Transverse colon (tissue), 4 donors: ENCODE measurements around the gene ITGA11. TPM values are rescaled to one million over a fixed set of nuclear protein-coding genes. Genes with fewer than 3 reads are reported as not detected.

ENCODE experiments used
- DNase-seq: peaks from one replicate; pipeline ENCODE4 v3.0.0-alpha.2; 2019
- H3K27ac ChIP-seq, 4 donors: fragments of 200-600 bp; sonication (generic); 2 replicates each; pipeline ENCODE4 v1.5.1; 2016 to 2018; ENCODE audit warnings: inconsistent platforms in 4 of 4
- H3K27me3 ChIP-seq: fragments of 200-600 bp; sonication (generic); 2 replicates; pipeline ENCODE4 v1.5.1; 2017; ENCODE audit warnings: inconsistent platforms
- H3K36me3 ChIP-seq, 4 donors: fragments of 200-600 bp; sonication (generic); 2 replicates each; pipeline ENCODE4 v1.5.1; 2017 to 2019; ENCODE audit warnings: inconsistent platforms in 4 of 4
- H3K4me1 ChIP-seq, 4 donors: fragments of 200-600 bp; sonication (generic); 2 replicates each; pipeline ENCODE4 v1.5.1; 2017 to 2020; ENCODE audit warnings: inconsistent platforms in 4 of 4
- H3K4me3 ChIP-seq, 4 donors: fragments of 200-600 bp; sonication (generic); 1 replicate in 1 of 4; 2 replicates in 3 of 4; pipeline versions ENCODE4 v1.5.1 to v1.6.1; 2017 to 2019; ENCODE audit warnings: inconsistent platforms in 4 of 4
- H3K9me3 ChIP-seq, 2 donors: fragments of 200-600 bp; sonication (generic); 2 replicates each; pipeline ENCODE4 v1.5.1; 2017 to 2019; ENCODE audit warnings: inconsistent platforms in 2 of 2
- CTCF ChIP-seq, 5 experiments: fragments of 200-600 bp in 3 of 5; fragments of 450-650 bp in 2 of 5; sonication (generic) in 3 of 5; IDR thresholded peaks; 1 replicate in 2 of 5; 2 replicates in 3 of 5; pipeline ENCODE4 v1.5.1; 2016 to 2017; ENCODE audit warnings: antibody characterized with exemption in 5 of 5, inconsistent platforms in 3 of 5, mild to moderate bottlenecking in 2 of 5, moderate library complexity in 1 of 5
- EP300 ChIP-seq: sonication (generic); formaldehyde crosslinking; IDR thresholded peaks from one replicate; pipeline ENCODE4 v1.6.1; 2017; ENCODE audit warnings: antibody characterized with exemption, low read depth
- POLR2A ChIP-seq: fragments of 450-650 bp; IDR thresholded peaks from one replicate; pipeline ENCODE4 v1.6.1; 2016; ENCODE audit warnings: antibody characterized with exemption, mild to moderate bottlenecking, moderate library complexity
- POLR2AphosphoS5 ChIP-seq, 3 donors: sonication (generic); formaldehyde crosslinking; IDR thresholded peaks; one replicate each; pipeline ENCODE4 v1.6.1; 2016; ENCODE audit warnings: antibody characterized with exemption in 3 of 3
- WGBS, 2 donors: methylation state at CpG; one replicate each; pipeline ENCODE4 v1.1.5; 2018; ENCODE audit warnings: low coverage in 1 of 2; 5-methylcytosine and 5-hydroxymethylcytosine counted together
- in situ Hi-C, 4 donors: fragments of 200-750 bp; cut with MboI; loops; one replicate each; pipeline versions ENCODE4 v1.15.0 to v1.15.1; 2017; ENCODE audit warnings: low sequenced_read_pairs in 3 of 4, low pct_ligation_motif_present in 1 of 4, low pct_unique_long_range_greater_than_20kb in 1 of 4
- intact Hi-C: fragments of 100-400 bp; cut with DNase I; formaldehyde crosslinking; loops from one replicate; pipeline ENCODE4 v1.15.1; 2023; ENCODE audit warnings: low total_unique reads
- total RNA-seq, 4 donors: library from RNA; depleted of rRNA; stranded (reverse); fragments of >200 nt; gene quantifications; one replicate each; pipeline ENCODE4 v1.1.0, GENCODE V29; 2016

ITGA11 gene
- total RNA-seq, 4 donors from 2014 or later: 0.37 to 3.2 (median 1.1) TPM

- DNase-seq: no peak
- H3K9me3 ChIP-seq: no peaks in the 10 kb centered on the region
- no peak overlapping the region for H3K4me3 ChIP-seq
- H3K27ac ChIP-seq: peak overlapping the region in 1 of 4 donors; percentile 1
- 66 to 76% methylated on average over 5 to 15 of the region's 15 CpGs for WGBS, 2 donors
- no peaks in the 10 kb centered on the region for H3K27me3 ChIP-seq
- TF ChIP-seq EP300 (no peak), CTCF (IDR thresholded peaks at IDR 0.05) (no peak), POLR2AphosphoS5 (IDR thresholded peaks at IDR 0.05) (no peak), POLR2A (no peak)
- intact Hi-C loops (no loop called here), in situ Hi-C loops (no loop called here)
- peaks cover 0 to 10% (median 0%) of the 10 kb centered on the region in 4 donors for H3K4me1 ChIP-seq
- H3K36me3 ChIP-seq: no peaks in the 10 kb centered on the region
Observed at GRCh38 chr15:68340726-68341671, 91.0 kb downstream of the ITGA11 start.

- intact Hi-C loops: no loop called here
- no peak overlapping the region for H3K4me3 ChIP-seq
- peaks cover 0 to 11% (median 0%) of the 10 kb centered on the region in 4 donors for H3K4me1 ChIP-seq
- H3K9me3 ChIP-seq: no peaks in the 10 kb centered on the region
- no peak for DNase-seq
- TF ChIP-seq EP300: no peak
- TF ChIP-seq POLR2AphosphoS5 (IDR thresholded peaks at IDR 0.05): no peak
- TF ChIP-seq POLR2A: no peak
- TF ChIP-seq CTCF (IDR thresholded peaks at IDR 0.05): no peak
- in situ Hi-C loops: no loop called here
- WGBS, 2 donors: 93% methylated on average over 10 of the region's 10 CpGs; no CpG with 5 or more reads in 1 of the 2 donors
- no peaks in the 10 kb centered on the region for H3K27me3 ChIP-seq
- no peak overlapping the region for H3K27ac ChIP-seq
- H3K36me3 ChIP-seq: no peaks in the 10 kb centered on the region
Observed at GRCh38 chr15:68339481-68339880, 92.5 kb downstream of the ITGA11 start.

GRCh38 chr15:68337826-68338225 is 94.1 kb downstream of the ITGA11 start:
- Histone ChIP-seq H3K36me3 (no peaks in the 10 kb centered on the region), H3K27me3 (no peaks in the 10 kb centered on the region), H3K27ac (no peak overlapping the region), H3K4me1 (peaks cover 0 to 16% (median 0%) of the 10 kb centered on the region in 4 donors), H3K4me3 (no peak overlapping the region), H3K9me3 (no peaks in the 10 kb centered on the region)
- intact Hi-C loops (no loop called here), in situ Hi-C loops (no loop called here)
- DNase-seq: no peak
- TF ChIP-seq POLR2AphosphoS5 (IDR thresholded peaks at IDR 0.05) (no peak), CTCF (IDR thresholded peaks at IDR 0.05) (no peak), POLR2A (no peak), EP300 (no peak)
- WGBS, 2 donors: 55 to 70% methylated on average over 2 to 6 of the region's 6 CpGs

- Histone ChIP-seq H3K27me3 (no peaks in the 10 kb centered on the region), H3K9me3 (no peaks in the 10 kb centered on the region), H3K36me3 (no peaks in the 10 kb centered on the region), H3K27ac (no peak overlapping the region), H3K4me3 (no peak overlapping the region), H3K4me1 (peaks cover 0 to 12% (median 0%) of the 10 kb centered on the region in 4 donors)
- TF ChIP-seq POLR2A: no peak
- TF ChIP-seq CTCF (IDR thresholded peaks at IDR 0.05): no peak
- no peak for TF ChIP-seq POLR2AphosphoS5 (IDR thresholded peaks at IDR 0.05)
- TF ChIP-seq EP300: no peak
- no peak for DNase-seq
- WGBS, 2 donors: 84% methylated on average over 7 of the region's 7 CpGs; no CpG with 5 or more reads in 1 of the 2 donors
- intact Hi-C loops (no loop called here), in situ Hi-C loops (no loop called here)
Observed at GRCh38 chr15:68336516-68336915, 95.4 kb downstream of the ITGA11 start.
